SK-N-SH (cell line): Measurements from ENCODE around the gene KNOP1. TPM values are rescaled to one million over a fixed set of nuclear protein-coding genes. Genes with fewer than 3 reads are reported as not detected.
A peak's percentile ranks its signal among the peaks of the same experiment; 100 is the strongest.

Source experiments
- CTCF ChIA-PET: fragments of 300-600, 350-600 bp; formaldehyde crosslinking; extraction: SDS; loops from one replicate; lab custom pipeline; 2021; lab: Yijun Ruan, JAX
- POLR2A ChIA-PET: fragments of 350-600 bp; sonication (Branson Sonifier 250); formaldehyde crosslinking; extraction: SDS; loops from one replicate; lab custom pipeline; 2020; ENCODE audit warnings: antibody characterized with exemption, inconsistent platforms; lab: Yijun Ruan, JAX
- DNase-seq: peaks from one replicate; pipeline ENCODE4 v3.0.0; 2012
- H2AFZ ChIP-seq: fragments of 200-600 bp; sonication (generic); 2 replicates; pipeline ENCODE4 v1.8.1; 2016; ENCODE audit warnings: antibody characterized with exemption, mild to moderate bottlenecking, low read depth
- H3F3A ChIP-seq: fragments of 200-600 bp; sonication (generic); replicated peaks from 2 replicates; pipeline ENCODE3; 2016; ENCODE audit warnings: antibody characterized with exemption, mild to moderate bottlenecking; ENCODE audit not compliant: insufficient read depth
- H3K27ac ChIP-seq, 2 experiments: fragments of 200-500 bp in 1 of 2; fragments of 200-600 bp in 1 of 2; sonication (Bioruptor generic) in 1 of 2; sonication (generic), shearing (Covaris generic) in 1 of 2; 2 replicates each; pipeline versions ENCODE4 v1.5.1 to v1.6.1; 2014 to 2016; ENCODE audit warnings: low read depth in 2 of 2, inconsistent platforms in 1 of 2, low read length in 1 of 2, mild to moderate bottlenecking in 1 of 2, mixed read lengths in 1 of 2
- H3K27me3 ChIP-seq: fragments of 200-600 bp; sonication (generic), shearing (Covaris generic); 2 replicates; pipeline ENCODE4 v1.6.1; 2016; ENCODE audit warnings: mixed run types; ENCODE audit not compliant: insufficient read depth
- H3K36me3 ChIP-seq, 2 experiments: fragments of 200-500 bp in 1 of 2; fragments of 200-600 bp in 1 of 2; sonication (Bioruptor generic) in 1 of 2; sonication (generic) in 1 of 2; replicated peaks in 1 of 2; 2 replicates each; pipeline versions ENCODE3 to v1.5.1; 2014 to 2016; ENCODE audit warnings: low read length in 1 of 2, mild to moderate bottlenecking in 1 of 2; ENCODE audit not compliant: insufficient read depth in 2 of 2, control insufficient read depth in 1 of 2
- H3K4me1 ChIP-seq, 2 experiments: fragments of 200-500 bp in 1 of 2; fragments of 200-600 bp in 1 of 2; sonication (Bioruptor generic) in 1 of 2; sonication (generic), shearing (Covaris generic) in 1 of 2; 2 replicates each; pipeline versions ENCODE4 v1.5.1 to v1.6.1; 2014 to 2016; ENCODE audit warnings: low read depth in 1 of 2, low read length in 1 of 2, mixed run types in 1 of 2; ENCODE audit not compliant: insufficient read depth in 2 of 2, control insufficient read depth in 1 of 2
- H3K4me2 ChIP-seq: fragments of 200-600 bp; sonication (generic), shearing (Covaris generic); 2 replicates; pipeline ENCODE4 v1.6.1; 2017; ENCODE audit warnings: mixed run types
- H3K4me3 ChIP-seq, 2 experiments: fragments of 200-500 bp in 1 of 2; fragments of 200-600 bp in 1 of 2; sonication (Bioruptor generic) in 1 of 2; sonication (generic), shearing (Covaris generic) in 1 of 2; 2 replicates each; pipeline versions ENCODE4 v1.5.1 to v1.8.1; 2014 to 2016; ENCODE audit warnings: low read depth in 2 of 2, inconsistent platforms in 1 of 2, low read length in 1 of 2, mild to moderate bottlenecking in 1 of 2, mixed read lengths in 1 of 2, moderate library complexity in 1 of 2
- H3K79me2 ChIP-seq: fragments of 200-600 bp; sonication (generic); 2 replicates; pipeline ENCODE4 v1.8.1; 2017; ENCODE audit warnings: mild to moderate bottlenecking; ENCODE audit not compliant: insufficient read depth
- H3K9ac ChIP-seq: fragments of 200-600 bp; sonication (generic); 2 replicates; pipeline ENCODE4 v1.6.1; 2017; ENCODE audit warnings: mixed run types
- H3K9me2 ChIP-seq: fragments of 200-600 bp; sonication (generic); 2 replicates; pipeline ENCODE4 v1.6.1; 2017; ENCODE audit warnings: mixed run types
- H3K9me3 ChIP-seq: fragments of 200-600 bp; sonication (generic); 2 replicates; pipeline ENCODE4 v1.6.1; 2017; ENCODE audit warnings: mixed run types, mild to moderate bottlenecking, moderate library complexity
- H4K20me1 ChIP-seq: fragments of 200-600 bp; sonication (generic); 2 replicates; pipeline ENCODE4 v1.6.1; 2017; ENCODE audit warnings: mild to moderate bottlenecking, mixed run types; ENCODE audit not compliant: insufficient read depth
- EZH2phosphoT487 ChIP-seq: fragments of 200-600 bp; sonication (generic); IDR thresholded peaks from 2 replicates; pipeline ENCODE4 v1.6.1; 2017; ENCODE audit warnings: low read depth, mixed run types, mild to moderate bottlenecking, antibody characterized with exemption, moderate library complexity, borderline replicate concordance
- FOSL2 ChIP-seq: IDR thresholded peaks from 2 replicates; pipeline ENCODE4 v1.4.0; 2012; ENCODE audit warnings: low read depth, mild to moderate bottlenecking, moderate library complexity, borderline replicate concordance
- GATA2 ChIP-seq: sonication (generic); formaldehyde crosslinking; IDR thresholded peaks from 2 replicates; pipeline ENCODE4 v1.5.0; 2020; ENCODE audit warnings: mild to moderate bottlenecking, missing genetic modification reagents
- IRF3 ChIP-seq: fragments of 150-350 bp; IDR thresholded peaks from 2 replicates; pipeline ENCODE4 v1.6.1; 2016; ENCODE audit warnings: mild to moderate bottlenecking, low read depth, low read length
- JUND ChIP-seq: IDR thresholded peaks from 2 replicates; pipeline ENCODE4 v1.4.0; 2012
- MEF2A ChIP-seq: IDR thresholded peaks from 2 replicates; pipeline ENCODE4 v1.4.0; 2012; ENCODE audit warnings: low read depth, borderline replicate concordance
- MXI1 ChIP-seq: IDR thresholded peaks from 2 replicates; pipeline ENCODE4 v1.6.1; 2012; ENCODE audit warnings: mild to moderate bottlenecking, low read depth, low read length, improper control_type of control experiment
- NRF1 ChIP-seq: IDR thresholded peaks from 2 replicates; pipeline ENCODE4 v1.6.1; 2012; ENCODE audit warnings: low read depth, mild to moderate bottlenecking, low read length
- RCOR1 ChIP-seq: fragments of 150-350 bp; IDR thresholded peaks from 2 replicates; pipeline ENCODE4 v1.6.1; 2017; ENCODE audit warnings: antibody characterized with exemption, low read length
- REST ChIP-seq: IDR thresholded peaks from 2 replicates; pipeline ENCODE4 v1.6.1; 2012; ENCODE audit warnings: mild to moderate bottlenecking, low read depth, low read length, moderate library complexity
- RFX5 ChIP-seq: IDR thresholded peaks from 2 replicates; pipeline ENCODE4 v1.6.1; 2012; ENCODE audit warnings: mild to moderate bottlenecking, improper control_type of control experiment, low read length
- SMC3 ChIP-seq: IDR thresholded peaks from 2 replicates; pipeline ENCODE4 v1.6.1; 2012; ENCODE audit warnings: low read depth, low read length, improper control_type of control experiment
- TAF1 ChIP-seq: IDR thresholded peaks from 2 replicates; pipeline ENCODE4 v1.6.1; 2012; ENCODE audit warnings: low read depth, mild to moderate bottlenecking, low read length, moderate library complexity, borderline replicate concordance
- TCF12 ChIP-seq: IDR thresholded peaks from 2 replicates; pipeline ENCODE4 v1.4.0; 2012
- TEAD4 ChIP-seq: IDR thresholded peaks from 2 replicates; pipeline ENCODE4 v1.4.0; 2012; ENCODE audit warnings: mild to moderate bottlenecking, borderline replicate concordance; ENCODE audit not compliant: insufficient read depth
- USF2 ChIP-seq: fragments of 150-350 bp; IDR thresholded peaks from 2 replicates; pipeline ENCODE4 v1.6.1; 2017; ENCODE audit warnings: antibody characterized with exemption, low read length, low read depth, borderline replicate concordance
- YY1 ChIP-seq: IDR thresholded peaks from 2 replicates; pipeline ENCODE4 v1.4.0; 2012; ENCODE audit warnings: low read depth, mild to moderate bottlenecking
- WGBS: methylation state at CpG from one replicate; pipeline ENCODE4 v1.1.6; 2017; ENCODE audit warnings: low lambda C conversion rate; 5-methylcytosine and 5-hydroxymethylcytosine counted together
- polyA plus RNA-seq, 3 experiments: library from polyadenylated mRNA; depleted of rRNA; stranded (reverse); fragments of >200 nt; gene quantifications; 2 replicates each; pipeline ENCODE4 v1.2.3, GENCODE V29; 2012
- TF ChIP-seq, protein P1 (sequence below): IDR thresholded peaks from 2 replicates; pipeline ENCODE4 v1.4.0; 2012; ENCODE audit warnings: low read depth, borderline replicate concordance
- TF ChIP-seq, protein P2 (sequence below): IDR thresholded peaks from 2 replicates; pipeline ENCODE4 v1.4.0; 2012; ENCODE audit warnings: low read depth

The KNOP1 gene
- polyA plus RNA-seq, 1 of the 3 experiments (the other 2 are of a cell fraction), result 13.2 TPM

DNA sequence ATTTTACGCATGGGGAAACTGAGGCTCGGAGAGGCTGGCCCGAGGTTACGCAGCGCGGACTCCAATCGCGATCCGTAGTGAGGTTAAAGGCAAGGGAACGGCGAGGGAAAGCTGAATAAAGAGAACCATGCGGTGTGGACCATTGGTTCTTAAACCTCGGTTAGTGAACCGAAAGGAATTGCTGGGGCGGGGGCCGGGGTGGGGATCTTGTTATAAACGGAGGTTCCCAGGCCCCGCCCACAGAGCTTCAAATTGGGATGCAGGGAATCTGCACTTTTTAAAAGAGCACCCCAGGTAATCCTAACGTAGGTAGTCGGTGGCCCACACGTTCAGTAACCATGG, 568 bp upstream of the KNOP1 start:
- peaks cover 9 to 15% of the 10 kb centered on the region in 2 experiments for H3K36me3 ChIP-seq
- H3K9ac ChIP-seq, result peak overlapping the region; percentile 91; the same call in 1 of the 2 replicates
- H3K9me2 ChIP-seq, result no peaks in the 10 kb centered on the region
- no peaks in the 10 kb centered on the region for H3F3A ChIP-seq
- H3K4me2 ChIP-seq, result peak overlapping the region; percentile 85
- H3K79me2 ChIP-seq, result peaks cover 62% of the 10 kb centered on the region
- TF ChIP-seq MEF2A, result no peak
- no peak for TF ChIP-seq IRF3
- no peak for TF ChIP-seq TEAD4
- TF ChIP-seq MXI1, result no peak
- no peak for TF ChIP-seq EZH2phosphoT487
- no peak for TF ChIP-seq TCF12
- no peak for TF ChIP-seq TAF1
- TF ChIP-seq, protein P1, sequence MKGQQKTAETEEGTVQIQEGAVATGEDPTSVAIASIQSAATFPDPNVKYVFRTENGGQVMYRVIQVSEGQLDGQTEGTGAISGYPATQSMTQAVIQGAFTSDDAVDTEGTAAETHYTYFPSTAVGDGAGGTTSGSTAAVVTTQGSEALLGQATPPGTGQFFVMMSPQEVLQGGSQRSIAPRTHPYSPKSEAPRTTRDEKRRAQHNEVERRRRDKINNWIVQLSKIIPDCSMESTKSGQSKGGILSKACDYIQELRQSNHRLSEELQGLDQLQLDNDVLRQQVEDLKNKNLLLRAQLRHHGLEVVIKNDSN, result no peak
- no peak for TF ChIP-seq RFX5
- no peak for TF ChIP-seq SMC3
- TF ChIP-seq USF2, result no peak
- TF ChIP-seq RCOR1, result no peak
- no peak for TF ChIP-seq FOSL2
- no peak for TF ChIP-seq NRF1
- TF ChIP-seq YY1, result no peak
- TF ChIP-seq, all 33 proteins: peak for 0
- Histone ChIP-seq H3K4me1 (peaks cover 0 to 12% of the 10 kb centered on the region in 2 experiments; a peak in 1 of 4 replicates), H3K27ac (peak overlapping the region; percentile 72 to 83), H3K9me3 (no peaks in the 10 kb centered on the region), H2AFZ (peak overlapping the region; percentile 97), H3K27me3 (no peaks in the 10 kb centered on the region), H3K4me3 (peak overlapping the region; percentile 83 to 100), H4K20me1 (peaks cover 10% of the 10 kb centered on the region; the same call in 1 of the 2 replicates)
- WGBS, result 2% methylated on average over 19 of the region's 21 CpGs
- CTCF ChIA-PET, result interaction anchor here (0.9 to 1.2 kb wide), 3 partner anchors 162 to 168 kb away, joined by 3 read pairs; partner anchors contain the start of gene VPS35L
- no peak for DNase-seq
- POLR2A ChIA-PET, result interaction anchor here (1.0 to 2.1 kb wide), 4 partner anchors 12 to 166 kb away, joined by 3 to 7 read pairs (median 6); partner anchors contain the start of genes GPRC5B and VPS35L

GRCh38 chr16:19717314-19717713, 713 bp downstream of the KNOP1 start:
- peaks cover 0 to 12% of the 10 kb centered on the region in 2 experiments; a peak in 1 of 4 replicates for H3K4me1 ChIP-seq
- peaks cover 75% of the 10 kb centered on the region for H3K79me2 ChIP-seq
- DNase-seq, result no peak
- H3K27me3 ChIP-seq, result no peaks in the 10 kb centered on the region
- WGBS, result 1% methylated on average over 10 of the region's 10 CpGs
- H3K4me2 ChIP-seq, result peak overlapping the region; percentile 85
- no peaks in the 10 kb centered on the region for H3F3A ChIP-seq
- peaks cover 19% of the 10 kb centered on the region for H4K20me1 ChIP-seq
- H3K4me3 ChIP-seq, result peak overlapping the region; percentile 83 to 100
- peak overlapping the region; percentile 91 for H3K9ac ChIP-seq
- no peaks in the 10 kb centered on the region for H3K9me3 ChIP-seq
- peaks cover 12 to 25% of the 10 kb centered on the region in 2 experiments for H3K36me3 ChIP-seq
- peak overlapping the region; percentile 97 for H2AFZ ChIP-seq
- CTCF ChIA-PET, result interaction anchor here (0.7 to 1.4 kb wide), 5 partner anchors 22 to 169 kb away, joined by 3 to 4 read pairs (median 3); partner anchors contain the start of gene GPRC5B
- peak overlapping the region; percentile 82 to 83 for H3K27ac ChIP-seq
- no peaks in the 10 kb centered on the region for H3K9me2 ChIP-seq
- POLR2A ChIA-PET, result interaction anchor here (1.2 to 2.1 kb wide), 3 partner anchors 21 to 167 kb away, joined by 3 to 7 read pairs (median 6); partner anchors contain the start of genes GPRC5B and VPS35L
- TF ChIP-seq, protein P2, sequence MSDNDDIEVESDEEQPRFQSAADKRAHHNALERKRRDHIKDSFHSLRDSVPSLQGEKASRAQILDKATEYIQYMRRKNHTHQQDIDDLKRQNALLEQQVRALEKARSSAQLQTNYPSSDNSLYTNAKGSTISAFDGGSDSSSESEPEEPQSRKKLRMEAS, result no peak
- TF ChIP-seq TEAD4 (no peak), GATA2 (CRISPR knock-in tag) (no peak), REST (no peak), JUND (no peak), EZH2phosphoT487 (no peak), MEF2A (no peak), FOSL2 (no peak), USF2 (no peak), YY1 (no peak), NRF1 (no peak)
